ENCODE results near the gene VPS26A.
"Not testable (repeated sequence)": the region's sequence is repeated elsewhere in the genome, so short reads cannot be mapped to it uniquely, and the experiment has no call there.

VPS26A gene

GRCh38 chr10:69103784-69104183 lies 20.2 kb upstream of the VPS26A start:
- no peak for DNase-seq

GRCh38 chr10:69104994-69105790 lies 18.8 kb upstream of the VPS26A start:
- no peak for DNase-seq

DNA sequence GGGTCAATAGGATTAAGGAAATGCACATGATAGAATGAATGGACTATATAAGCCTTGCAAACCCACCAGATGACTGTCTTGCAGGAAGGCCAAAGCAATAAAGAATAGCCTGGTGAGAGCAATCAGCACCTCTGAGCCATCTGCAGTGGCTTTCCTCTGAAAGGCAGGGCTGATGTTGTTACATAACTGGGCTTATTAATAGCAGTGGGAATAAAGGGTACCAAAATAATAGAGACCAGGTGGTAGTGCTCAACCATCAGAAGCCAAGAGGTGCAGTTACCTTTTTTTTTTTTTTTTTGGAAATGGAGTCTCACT lies 16.8 kb upstream of the VPS26A start:
- no peak for DNase-seq

DNA sequence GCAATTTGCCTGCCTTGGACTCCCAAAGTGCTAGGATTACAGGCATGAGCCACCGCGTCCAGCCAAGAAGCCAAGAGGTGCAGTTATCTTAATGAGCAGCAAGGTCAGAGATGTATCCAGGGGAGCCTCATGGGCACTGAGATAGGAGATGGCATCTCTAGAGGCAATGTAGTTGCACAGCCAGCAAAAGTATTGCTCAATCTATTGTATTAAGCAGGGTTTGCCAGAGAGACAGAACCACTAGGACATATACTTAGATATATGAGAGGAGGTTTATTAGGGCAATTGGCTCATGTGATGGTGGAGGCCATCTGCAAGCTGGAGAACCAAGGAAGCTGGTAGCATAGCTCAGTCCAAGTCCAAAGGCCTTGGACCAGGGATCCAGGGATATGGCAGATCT lies 16.3 kb upstream of the VPS26A start:
- DNase-seq: no peak

GRCh38 chr10:69119896-69120295 lies 4.1 kb upstream of the VPS26A start:
- no peak for DNase-seq

DNA sequence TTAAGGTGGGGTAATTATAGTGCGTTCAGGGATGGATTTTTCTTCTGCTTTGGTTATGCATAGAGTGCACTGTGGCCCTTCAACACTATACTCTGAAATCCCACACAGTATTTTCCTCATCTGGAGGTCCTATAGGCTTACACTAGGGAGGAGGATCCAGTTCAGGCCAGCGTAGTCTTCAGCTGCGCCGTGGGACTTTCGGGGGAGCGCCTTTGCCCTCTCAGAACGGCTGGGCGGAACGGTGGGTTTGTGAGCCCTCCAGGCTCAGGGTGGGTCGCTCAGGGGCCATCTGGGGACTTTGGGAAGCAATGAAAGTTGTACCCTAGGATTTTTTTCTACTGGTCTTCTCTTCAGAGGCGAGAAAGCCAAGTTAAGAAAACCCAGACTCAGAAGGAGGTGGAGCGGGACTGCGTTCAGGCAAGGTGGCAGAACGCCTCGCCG lies 652 bp upstream of the VPS26A start:
- DNase-seq: no peak

GRCh38 chr10:69124563-69125268 lies 738 bp downstream of the VPS26A start:
- peak; percentile 22 for DNase-seq

DNA sequence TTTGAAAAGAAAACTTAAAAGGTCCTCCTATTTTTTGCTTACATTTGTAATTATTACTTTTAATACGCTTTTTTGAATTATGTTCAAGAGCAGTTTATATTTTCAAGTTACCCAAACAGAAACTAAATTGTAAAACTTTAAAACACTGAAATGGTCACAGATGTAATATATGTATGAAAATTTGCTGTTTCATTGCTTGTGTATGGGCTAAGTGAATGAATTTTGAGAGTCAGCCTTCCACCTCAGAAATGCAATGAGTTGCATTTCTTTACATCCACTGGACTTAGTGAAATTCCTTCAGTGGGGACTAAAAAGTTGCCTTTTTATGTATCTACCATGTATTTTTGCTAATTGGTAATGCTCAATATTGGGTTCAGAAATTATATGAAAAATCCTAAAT lies 1.6 kb downstream of the VPS26A start:
- DNase-seq: no peak

DNA sequence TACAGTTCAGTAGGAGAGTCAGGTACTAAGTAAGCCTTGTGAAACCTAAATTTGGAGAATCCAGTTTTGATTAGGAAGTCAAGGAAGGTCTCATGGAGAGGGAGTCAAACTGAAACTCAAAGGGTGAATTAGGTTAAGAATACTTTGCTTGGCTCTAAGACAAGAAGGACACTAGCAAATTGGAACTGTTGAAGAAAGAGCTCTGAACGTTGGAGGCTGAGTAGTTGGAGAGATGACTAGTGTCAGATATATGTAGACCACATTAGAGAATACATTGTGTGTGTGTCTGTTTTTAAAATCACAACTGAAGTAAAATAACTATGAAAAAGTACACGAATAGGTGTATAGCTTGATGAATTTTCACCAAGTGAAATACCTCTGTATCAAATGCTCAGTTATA lies 6.3 kb downstream of the VPS26A start:
- no peak for DNase-seq

- no peak for DNase-seq
Measured at GRCh38 chr10:69139961-69140360, 16.0 kb downstream of the VPS26A start.

DNA sequence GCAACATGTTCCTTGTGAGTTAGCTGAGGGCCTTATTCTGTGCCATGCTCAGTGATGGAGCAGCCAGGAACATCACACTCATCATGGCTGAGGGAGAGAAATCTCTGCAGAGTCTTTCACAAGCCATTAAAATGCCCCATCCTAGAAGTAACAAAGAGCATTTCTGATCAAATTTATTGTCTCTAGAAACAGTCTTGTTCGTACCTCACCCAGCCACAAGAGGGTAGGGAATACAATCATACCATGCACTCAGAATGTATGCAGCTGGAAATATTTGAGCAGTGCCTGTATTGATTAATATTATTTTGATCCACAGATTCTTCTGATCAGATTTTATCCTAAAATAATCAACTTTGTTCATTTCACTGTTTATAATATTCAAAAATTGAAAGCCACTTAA lies 17.3 kb downstream of the VPS26A start:
- no peak for DNase-seq

DNA sequence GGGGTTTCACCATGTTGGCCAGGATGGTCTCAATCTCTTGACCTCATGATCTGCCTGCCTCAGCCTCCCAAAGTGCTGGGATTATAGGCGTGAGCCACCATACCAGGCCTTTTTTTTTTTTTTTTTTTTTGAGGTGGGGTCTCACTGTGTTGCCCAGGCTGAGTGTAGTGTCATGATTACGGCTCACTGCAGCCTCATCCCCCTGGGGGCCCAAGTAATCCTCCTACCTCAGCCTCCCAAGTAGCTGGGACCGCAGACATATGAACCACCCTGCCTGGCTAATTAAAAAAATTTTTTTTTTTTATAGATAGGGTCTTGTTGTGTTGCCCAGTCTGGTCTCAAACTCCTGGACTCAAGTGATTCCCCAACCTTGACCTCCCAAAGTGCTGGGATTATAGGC lies 18.1 kb downstream of the VPS26A start:
- not testable (repeated sequence) for DNase-seq

- DNase-seq: no peak
Measured at GRCh38 chr10:69142983-69143382, 19.0 kb downstream of the VPS26A start.

- no peak for DNase-seq
Measured at GRCh38 chr10:69145329-69145728, 21.4 kb downstream of the VPS26A start.

- DNase-seq: no peak
Measured at GRCh38 chr10:69145864-69146263, 21.9 kb downstream of the VPS26A start.

DNA sequence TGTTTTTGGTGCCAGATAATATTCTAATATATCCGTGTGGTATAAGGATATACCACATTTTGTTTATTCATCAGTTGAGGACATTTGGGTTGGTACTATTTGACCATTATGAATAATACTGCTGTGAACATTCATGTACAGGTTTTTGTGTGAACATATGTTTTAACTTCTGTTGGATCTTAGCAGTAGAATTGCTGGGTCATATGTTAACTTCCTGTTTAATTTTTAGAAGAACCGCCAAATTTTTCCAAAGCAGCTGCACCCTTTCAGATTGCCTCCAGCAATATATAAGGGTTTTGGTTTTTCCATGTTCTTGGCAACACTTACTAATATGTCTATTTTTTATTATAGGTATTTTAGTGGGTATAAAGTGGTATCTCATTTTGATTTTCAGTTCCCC lies 22.8 kb downstream of the VPS26A start:
- no peak for DNase-seq

DNA sequence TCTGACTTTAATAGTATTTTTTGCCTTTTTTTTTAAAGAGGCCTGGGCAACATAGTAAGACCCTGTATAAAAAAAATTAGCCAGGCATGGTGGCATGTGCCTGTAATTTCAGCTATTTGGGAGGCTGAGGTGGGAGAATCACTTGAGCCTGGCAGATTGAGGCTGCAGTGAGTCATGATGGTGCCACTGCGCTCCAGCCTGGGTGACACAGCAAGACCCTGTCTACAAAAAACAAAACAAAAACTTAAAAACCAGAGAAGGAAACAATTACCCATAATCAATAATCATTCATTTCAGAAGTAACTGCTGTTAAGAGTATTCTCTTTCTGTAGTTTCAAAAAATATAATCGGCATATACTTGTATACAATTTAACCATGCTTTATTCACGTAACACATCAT lies 28.0 kb downstream of the VPS26A start:
- DNase-seq: no peak

DNA sequence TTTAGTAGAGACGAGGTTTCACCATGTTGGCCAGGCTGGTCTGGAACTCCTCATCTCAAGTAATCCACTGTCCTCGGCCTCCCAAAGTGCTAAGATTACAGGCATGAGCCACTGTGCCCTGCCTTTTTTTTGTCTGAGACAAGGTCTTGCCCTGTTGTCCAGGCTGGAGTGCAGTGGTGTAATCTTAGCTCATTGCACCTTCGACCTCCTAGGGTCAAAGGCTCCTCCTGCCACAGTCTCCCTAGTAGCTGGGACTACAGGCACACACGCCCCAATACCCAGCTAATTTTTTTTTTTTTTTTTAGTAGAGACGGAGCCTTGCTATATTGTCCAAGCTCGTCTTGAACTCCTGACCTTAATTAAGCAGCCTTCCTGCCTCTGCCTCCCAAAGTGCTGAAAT lies 29.2 kb downstream of the VPS26A start:
- DNase-seq: no peak

DNA sequence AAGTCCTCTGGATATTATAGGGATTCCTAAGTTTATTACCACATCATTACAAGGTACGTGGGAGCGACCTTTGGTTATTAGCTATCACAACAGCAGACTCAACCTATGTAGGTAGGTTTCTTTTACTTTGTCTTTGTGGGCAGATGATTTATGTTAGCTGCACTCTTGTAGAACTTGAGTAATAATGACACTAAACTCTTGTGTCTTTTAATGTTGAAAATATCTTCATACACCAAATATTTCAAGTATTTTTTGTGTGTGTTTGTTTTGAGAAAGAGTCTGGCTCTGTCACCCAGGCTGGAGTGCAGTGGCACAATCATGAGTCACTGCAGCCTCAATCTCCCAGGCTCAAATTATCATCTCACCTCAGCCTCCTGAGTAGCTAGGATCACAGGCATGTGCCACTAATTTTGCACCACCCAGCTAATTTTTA lies 36.8 kb downstream of the VPS26A start:
- no peak for DNase-seq

DNA sequence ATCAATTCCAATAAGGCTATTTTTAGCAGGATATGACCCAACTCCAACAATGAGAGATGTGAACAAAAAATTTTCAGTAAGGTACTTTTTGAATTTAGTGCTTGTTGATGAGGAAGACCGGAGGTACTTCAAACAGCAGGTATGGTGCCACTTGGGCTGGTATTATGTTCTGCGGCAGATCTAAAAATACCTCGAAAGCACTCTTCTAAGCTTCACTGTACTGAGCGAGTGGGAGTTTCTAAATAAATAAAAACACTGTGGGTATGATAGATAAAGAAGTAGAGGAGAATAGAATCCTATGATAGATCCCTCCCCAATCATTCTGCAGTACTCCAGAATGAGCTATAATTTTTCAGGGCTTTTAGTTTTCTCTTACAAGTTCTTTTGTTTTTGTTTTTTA lies 44.5 kb downstream of the VPS26A start:
- DNase-seq: no peak

DNA sequence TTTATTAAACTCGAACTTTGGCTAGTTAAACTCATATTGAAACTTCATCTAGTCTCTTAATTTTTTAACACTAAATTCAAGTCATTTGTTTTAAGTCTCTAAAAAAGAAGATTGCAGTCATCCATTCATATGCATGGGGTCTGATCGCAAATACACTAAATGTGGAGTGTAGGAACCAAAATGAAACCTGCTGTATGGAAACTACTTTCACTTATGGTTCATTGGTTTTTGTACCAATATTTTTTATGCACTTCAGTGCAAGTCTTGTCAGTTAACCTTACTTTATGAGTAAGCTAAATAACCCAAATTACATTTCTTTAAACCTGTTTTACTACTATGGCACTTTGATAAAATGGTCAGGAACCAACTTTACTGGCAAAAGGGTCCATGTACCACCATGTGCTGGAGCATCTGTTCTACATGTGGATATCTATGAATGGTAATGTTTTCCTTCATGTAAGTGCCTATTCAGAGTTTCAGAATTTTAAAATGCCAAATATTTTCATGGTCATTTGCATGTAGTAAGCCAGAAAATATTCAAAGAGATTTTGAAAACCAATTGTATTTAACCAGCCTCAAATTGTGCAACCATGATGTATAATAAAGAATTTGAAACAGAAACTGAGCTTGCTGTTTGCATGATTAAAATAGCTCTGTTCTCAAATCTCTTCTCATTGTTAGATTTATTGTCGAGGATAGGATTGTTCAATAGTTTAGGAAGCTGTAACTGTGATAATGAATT lies 48.4 kb downstream of the VPS26A start:
- no peak for DNase-seq

DNA sequence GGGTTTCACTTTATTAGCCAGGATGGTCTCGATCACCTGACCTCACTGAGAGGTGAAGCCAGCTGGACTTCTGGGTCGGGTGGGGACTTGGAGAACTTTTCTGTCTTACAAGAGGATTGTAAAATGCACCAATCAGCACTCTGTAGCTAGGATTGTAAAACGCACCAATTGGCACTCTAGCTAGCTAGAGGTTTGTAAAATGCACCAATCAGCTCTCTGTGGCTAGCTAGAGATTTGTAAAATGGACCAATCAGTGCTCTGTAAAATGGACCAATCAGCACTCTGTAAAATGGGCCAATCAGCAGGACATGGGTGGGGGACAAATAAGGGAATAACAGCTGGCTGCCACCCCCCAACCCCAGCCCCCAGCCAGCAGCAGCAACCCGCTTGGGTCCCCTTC lies 51.3 kb downstream of the VPS26A start:
- DNase-seq: not testable (repeated sequence)

DNA sequence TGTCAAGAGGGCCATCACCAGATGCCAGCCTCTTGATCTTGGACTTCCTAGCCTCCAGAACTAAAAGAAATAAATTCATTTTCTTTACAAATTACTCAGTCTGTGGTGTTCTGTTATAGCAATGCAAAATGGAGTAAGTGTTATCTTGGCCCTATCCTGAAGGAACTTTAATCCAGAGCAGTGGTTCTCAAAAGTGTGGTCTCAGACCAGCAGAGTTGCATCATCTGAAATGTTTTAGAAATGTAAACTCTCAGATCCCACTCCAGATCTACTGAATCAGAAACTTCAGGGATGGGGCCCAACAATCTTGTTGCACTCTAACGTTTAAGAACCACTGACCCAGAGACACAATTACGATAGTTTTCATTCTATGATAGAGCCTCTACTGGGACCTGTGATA lies 52.8 kb downstream of the VPS26A start:
- DNase-seq: no peak

All from stimulated activated CD4-positive, alpha-beta T cell treated with anti-CD3 and anti-CD28 coated beads, Interleukin-4, amount 100 ng/mL, for 1 hour (primary cell).